Sigmoid colon (tissue), 7 donors: ENCODE results near the gene CCDC91. TPM values are rescaled to one million over a fixed set of nuclear protein-coding genes. Genes with fewer than 3 reads are reported as not detected.

Source experiments
- DNase-seq: peaks from one replicate; pipeline ENCODE4 v3.0.0-alpha.2; 2019
- H3K27ac ChIP-seq, 4 donors: fragments of 200-600 bp; sonication (generic); one replicate each; pipeline ENCODE4 v1.5.1; 2016 to 2019; ENCODE audit warnings: mild to moderate bottlenecking in 1 of 4
- H3K27me3 ChIP-seq, 3 donors: fragments of 200-600 bp; sonication (generic); one replicate each; pipeline ENCODE4 v1.5.1; 2019; ENCODE audit warnings: mild to moderate bottlenecking in 1 of 3
- H3K36me3 ChIP-seq, 4 donors: fragments of 200-600 bp; sonication (generic); one replicate each; pipeline ENCODE4 v1.5.1; 2016 to 2019
- H3K4me1 ChIP-seq, 4 donors: fragments of 200-600 bp; sonication (generic); one replicate each; pipeline ENCODE4 v1.5.1; 2017 to 2019
- H3K4me3 ChIP-seq, 4 donors: fragments of 200-600 bp; sonication (generic); one replicate each; pipeline ENCODE4 v1.5.1; 2017 to 2019; ENCODE audit warnings: mild to moderate bottlenecking in 2 of 4, moderate library complexity in 1 of 4
- H3K9me3 ChIP-seq, 4 donors: fragments of 200-600 bp in 3 of 4; sonication (generic) in 3 of 4; one replicate each; pipeline versions ENCODE4 v1.5.1 to v1.6.1; 2013 to 2019
- CTCF ChIP-seq, 4 experiments: fragments of 450-650 bp in 3 of 4; fragments of 200-600 bp in 1 of 4; IDR thresholded peaks; one replicate each; pipeline ENCODE4 v1.5.1; 2016 to 2019; ENCODE audit warnings: antibody characterized with exemption in 4 of 4, mild to moderate bottlenecking in 3 of 4, moderate library complexity in 2 of 4
- EP300 ChIP-seq, 4 donors: sonication (generic); formaldehyde crosslinking; IDR thresholded peaks; one replicate each; pipeline ENCODE4 v1.6.1; 2017; ENCODE audit warnings: antibody characterized with exemption in 4 of 4
- POLR2A ChIP-seq, 2 donors: fragments of 450-650 bp; IDR thresholded peaks; one replicate each; pipeline ENCODE4 v1.6.1; 2016; ENCODE audit warnings: antibody characterized with exemption in 2 of 2, mild to moderate bottlenecking in 2 of 2, moderate library complexity in 2 of 2
- POLR2AphosphoS5 ChIP-seq, 4 donors: sonication (generic); formaldehyde crosslinking; IDR thresholded peaks; one replicate each; pipeline ENCODE4 v1.6.1; 2017; ENCODE audit warnings: antibody characterized with exemption in 4 of 4
- WGBS, 2 donors: extraction: QIAGEN DNeasy Blood & Tissue Kit; methylation state at CpG; one replicate each; pipeline ENCODE4 v1.1.7; 2013; 5-methylcytosine and 5-hydroxymethylcytosine counted together
- intact Hi-C: fragments of 100-400 bp; cut with DNase I; formaldehyde crosslinking; loops from one replicate; pipeline ENCODE4 v1.15.1; 2023
- polyA plus RNA-seq, 3 donors: library from polyadenylated mRNA; stranded (reverse); fragments of 200-250 nt; gene quantifications; one replicate each; pipeline ENCODE4 v1.2.3, GENCODE V29; 2013
- total RNA-seq, 4 donors: library from RNA; depleted of rRNA; stranded (reverse); fragments of >200 nt; gene quantifications; one replicate each; pipeline ENCODE4 v1.1.0, GENCODE V29; 2016
- donor health status: healthy with polysubstance abuse.
- donor health status: Bipolar disorder and iron deficiency.
- donor health status: healthy.

Gene CCDC91
- total and polyA plus RNA-seq, 7 donors, result 12.4 to 85.7 (median 42.9) TPM

- H3K27ac ChIP-seq, result no peak overlapping the region
- intact Hi-C loops, result no loop called here
- H3K36me3 ChIP-seq, result no peaks in the 10 kb centered on the region
- no peaks in the 10 kb centered on the region for H3K27me3 ChIP-seq
- H3K4me3 ChIP-seq, result no peak overlapping the region
- no peak for TF ChIP-seq EP300 (IDR thresholded peaks at IDR 0.05)
- no peak for TF ChIP-seq POLR2AphosphoS5 (IDR thresholded peaks at IDR 0.05)
- no peak for TF ChIP-seq POLR2A (IDR thresholded peaks at IDR 0.05)
- TF ChIP-seq CTCF (IDR thresholded peaks at IDR 0.05), result no peak
- 85 to 95% methylated on average over 2 of the region's 2 CpGs for WGBS, 2 donors
- no peak for DNase-seq
- no peaks in the 10 kb centered on the region for H3K9me3 ChIP-seq
- H3K4me1 ChIP-seq, result peaks cover 0 to 35% (median 30%) of the 10 kb centered on the region in 4 donors
Measured at GRCh38 chr12:28232211-28232928, 42.1 kb downstream of the CCDC91 start.

GRCh38 chr12:28234444-28234843, 44.2 kb downstream of the CCDC91 start:
- Histone ChIP-seq H3K27me3 (no peaks in the 10 kb centered on the region), H3K4me1 (peaks cover 0 to 33% (median 24%) of the 10 kb centered on the region in 4 donors), H3K36me3 (no peaks in the 10 kb centered on the region), H3K27ac (no peak overlapping the region), H3K4me3 (no peak overlapping the region), H3K9me3 (no peaks in the 10 kb centered on the region)
- intact Hi-C loops, result no loop called here
- no peak for TF ChIP-seq POLR2AphosphoS5 (IDR thresholded peaks at IDR 0.05)
- no peak for TF ChIP-seq CTCF (IDR thresholded peaks at IDR 0.05)
- no peak for TF ChIP-seq POLR2A (IDR thresholded peaks at IDR 0.05)
- no peak for TF ChIP-seq EP300 (IDR thresholded peaks at IDR 0.05)
- no peak for DNase-seq

- no peak overlapping the region for H3K27ac ChIP-seq
- DNase-seq, result no peak
- no peak overlapping the region for H3K4me3 ChIP-seq
- H3K4me1 ChIP-seq, result peaks cover 0 to 27% (median 19%) of the 10 kb centered on the region in 4 donors
- no peaks in the 10 kb centered on the region for H3K9me3 ChIP-seq
- H3K36me3 ChIP-seq, result no peaks in the 10 kb centered on the region
- TF ChIP-seq POLR2AphosphoS5 (IDR thresholded peaks at IDR 0.05) (no peak), EP300 (IDR thresholded peaks at IDR 0.05) (no peak), CTCF (IDR thresholded peaks at IDR 0.05) (no peak), POLR2A (IDR thresholded peaks at IDR 0.05) (no peak)
- whole genome bisulfite sequencing, 2 donors, result 52 to 69% methylated on average over 1 of the region's 1 CpG
- H3K27me3 ChIP-seq, result no peaks in the 10 kb centered on the region
- intact Hi-C loops, result no loop called here
Measured at GRCh38 chr12:28235015-28235414, 44.8 kb downstream of the CCDC91 start.

- DNase-seq, result no peak
- TF ChIP-seq CTCF (IDR thresholded peaks at IDR 0.05), result no peak
- no peak for TF ChIP-seq EP300 (IDR thresholded peaks at IDR 0.05)
- TF ChIP-seq POLR2AphosphoS5 (IDR thresholded peaks at IDR 0.05), result no peak
- no peak for TF ChIP-seq POLR2A (IDR thresholded peaks at IDR 0.05)
- Histone ChIP-seq H3K27me3 (no peaks in the 10 kb centered on the region), H3K9me3 (no peaks in the 10 kb centered on the region), H3K4me3 (no peak overlapping the region), H3K27ac (no peak overlapping the region), H3K4me1 (peaks cover 0 to 20% (median 14%) of the 10 kb centered on the region in 4 donors), H3K36me3 (no peaks in the 10 kb centered on the region)
- intact Hi-C loops, result no loop called here
Measured at GRCh38 chr12:28235985-28236384, 45.7 kb downstream of the CCDC91 start.

- no peak overlapping the region for H3K27ac ChIP-seq
- H3K36me3 ChIP-seq, result no peaks in the 10 kb centered on the region
- intact Hi-C loops, result no loop called here
- H3K4me3 ChIP-seq, result no peak overlapping the region
- H3K4me1 ChIP-seq, result peaks cover 0 to 6% (median 0%) of the 10 kb centered on the region in 4 donors
- H3K9me3 ChIP-seq, result no peaks in the 10 kb centered on the region
- TF ChIP-seq CTCF (IDR thresholded peaks at IDR 0.05) (no peak), POLR2AphosphoS5 (IDR thresholded peaks at IDR 0.05) (no peak), EP300 (IDR thresholded peaks at IDR 0.05) (no peak), POLR2A (IDR thresholded peaks at IDR 0.05) (no peak)
- H3K27me3 ChIP-seq, result no peaks in the 10 kb centered on the region
- DNase-seq, result no peak
Measured at GRCh38 chr12:28237423-28237822, 47.2 kb downstream of the CCDC91 start.
